GM21390 (cell line): ENCODE data around the gene ROMO1.

Experiments
- ATAC-seq: cut with Tn5 transposase; IDR thresholded peaks from one replicate; pipeline ENCODE4 v1.9.1; 2021; ENCODE audit not compliant: unreplicated experiment

ROMO1 gene

GRCh38 chr20:35699127-35699956 lies at the start of gene ROMO1, which contains the start of gene NFS1:
Gene ROMO1 (plus strand): TSS chr20:35699405. CDS start chr20:35699633, 228 bp downstream.
Gene NFS1 (minus strand): TSS chr20:35699352. CDS start chr20:35699288, 64 bp downstream.
- peak; percentile 74 for ATAC-seq

- no peak for ATAC-seq
Measured at GRCh38 chr20:35650632-35651031, 48.6 kb upstream of the ROMO1 start.

- no peak for ATAC-seq
Measured at GRCh38 chr20:35651958-35652357, 47.2 kb upstream of the ROMO1 start.

GRCh38 chr20:35652641-35653429 lies 46.4 kb upstream of the ROMO1 start:
- ATAC-seq = no peak

GRCh38 chr20:35653430-35653734 lies 45.8 kb upstream of the ROMO1 start:
- no peak for ATAC-seq

GRCh38 chr20:35653893-35654292 lies 45.3 kb upstream of the ROMO1 start:
- ATAC-seq = no peak

GRCh38 chr20:35654415-35654814 lies 44.8 kb upstream of the ROMO1 start:
- no peak for ATAC-seq

- ATAC-seq = no peak
Measured at GRCh38 chr20:35657271-35657670, 41.9 kb upstream of the ROMO1 start.

GRCh38 chr20:35660122-35660937 lies 38.9 kb upstream of the ROMO1 start:
- no peak for ATAC-seq

- ATAC-seq = no peak
Measured at GRCh38 chr20:35661053-35661452, 38.2 kb upstream of the ROMO1 start.

GRCh38 chr20:35661908-35662307 lies 37.3 kb upstream of the ROMO1 start:
- ATAC-seq = no peak

GRCh38 chr20:35662551-35662950 lies 36.7 kb upstream of the ROMO1 start:
- ATAC-seq = no peak

- ATAC-seq = peak; percentile 31
Measured at GRCh38 chr20:35663516-35664465, 35.4 kb upstream of the ROMO1 start.

GRCh38 chr20:35664466-35665206 lies 34.6 kb upstream of the ROMO1 start, which contains the start of the genes CPNE1 and RBM12:
Gene CPNE1 (minus strand): TSS chr20:35664900. CDS start chr20:35632923, 31,977 bp downstream.
Gene RBM12 (minus strand): TSS chr20:35664900. CDS start chr20:35655322, 9,578 bp downstream.
- ATAC-seq = peak; percentile 64

- ATAC-seq = no peak
Measured at GRCh38 chr20:35665949-35666288, 33.3 kb upstream of the ROMO1 start.

- no peak for ATAC-seq
Measured at GRCh38 chr20:35669221-35669620, 30.0 kb upstream of the ROMO1 start.

GRCh38 chr20:35669681-35670080 lies 29.5 kb upstream of the ROMO1 start:
- no peak for ATAC-seq

GRCh38 chr20:35673884-35674283 lies 25.3 kb upstream of the ROMO1 start:
- no peak for ATAC-seq

- no peak for ATAC-seq
Measured at GRCh38 chr20:35674921-35675320, 24.3 kb upstream of the ROMO1 start.
